K562 (cell line): ENCODE data around the gene LAMA4. TPM values are rescaled to one million over a fixed set of nuclear protein-coding genes. Genes with fewer than 3 reads are reported as not detected.

Experiments
- ATAC-seq: fragments of 200-7000 bp; cut with Tn5 transposase; 3 replicates; pipeline ENCODE4 v1.9.1; 2020; ENCODE audit warnings: moderate library complexity
- BruUV-seq: library from RNA; stranded (reverse); fragments of 400-500 nt; replicated peaks from 2 replicates; lab custom pipeline; 2021; lab: Mats Ljungman, UMichigan
- CTCF ChIA-PET: fragments of 300-600 bp; formaldehyde crosslinking; extraction: SDS; loops from one replicate; lab custom pipeline; 2021; ENCODE audit warnings: low intra/inter-chr PET ratio; lab: Yijun Ruan, JAX
- POLR2A ChIA-PET: fragments of 300-600, 350-650 bp; sonication (Branson Sonifier 250); formaldehyde crosslinking; extraction: SDS; loops from one replicate; lab custom pipeline; 2021; ENCODE audit warnings: antibody characterized with exemption, inconsistent platforms; lab: Yijun Ruan, JAX
- DNase-seq, 4 experiments: peaks; one replicate each; pipeline versions ENCODE4 v3.0.0 to v3.0.0-alpha.2; 2011 to 2018; ENCODE audit warnings: low spot score in 3 of 4, mixed read lengths in 3 of 4; ENCODE audit errors: extremely low read depth in 1 of 4
- FAIRE-seq: peaks from 2 replicates; lab custom pipeline; 2011; peaks lifted over from hg19 to GRCh38; lab: Jason Lieb, UNC
- H2AFZ ChIP-seq: 2 replicates; pipeline ENCODE4 v1.6.0; 2011; ENCODE audit warnings: low read depth, low read length, control low read depth, inconsistent platforms
- H3K27ac ChIP-seq: fragments of 200-600 bp; 3 replicates; pipeline ENCODE4 v1.8.0; 2011; ENCODE audit warnings: low read depth, mild to moderate bottlenecking, control low read depth, inconsistent platforms, low read length, moderate library complexity, mixed read lengths; ENCODE audit errors: extremely low read depth
- H3K27me3 ChIP-seq, 2 experiments: fragments of 300-600 bp in 1 of 2; 2 replicates in 1 of 2; 3 replicates in 1 of 2; pipeline versions ENCODE4 v1.6.0 to v1.8.0; 2011; ENCODE audit warnings: inconsistent platforms in 2 of 2, low read length in 2 of 2, mild to moderate bottlenecking in 1 of 2, mixed read lengths in 1 of 2, moderate library complexity in 1 of 2; ENCODE audit not compliant: control insufficient read depth in 2 of 2, insufficient read depth in 2 of 2
- H3K36me3 ChIP-seq: fragments of 300-600 bp; 3 replicates; pipeline ENCODE4 v1.8.0; 2011; ENCODE audit warnings: mild to moderate bottlenecking, low read length, inconsistent platforms; ENCODE audit not compliant: control insufficient read depth, insufficient read depth
- H3K4me1 ChIP-seq, 2 experiments: fragments of 200-600 bp in 1 of 2; replicated peaks in 1 of 2; 2 replicates in 1 of 2; 3 replicates in 1 of 2; pipeline versions ENCODE4 v1.5.1 to v1.8.0; 2011; ENCODE audit warnings: inconsistent platforms in 2 of 2, low read length in 2 of 2, mild to moderate bottlenecking in 1 of 2, mixed read lengths in 1 of 2, moderate library complexity in 1 of 2; ENCODE audit not compliant: control insufficient read depth in 2 of 2, insufficient read depth in 2 of 2
- H3K4me2 ChIP-seq: 2 replicates; pipeline ENCODE4 v1.6.1; 2011; ENCODE audit warnings: low read length, control low read depth, inconsistent platforms, mixed read lengths; ENCODE audit not compliant: insufficient read depth
- H3K4me3 ChIP-seq: fragments of 200-600 bp; sonication (generic), shearing (Covaris generic); 2 replicates; pipeline ENCODE4 v1.5.1; 2016; ENCODE audit warnings: control low read depth, inconsistent platforms
- H3K79me2 ChIP-seq: fragments of 200-600 bp; 3 replicates; pipeline ENCODE4 v1.8.0; 2011; ENCODE audit warnings: low read length, inconsistent platforms; ENCODE audit not compliant: control insufficient read depth, insufficient read depth
- H3K9ac ChIP-seq, 2 experiments: 2 replicates each; pipeline versions ENCODE4 v1.6.0 to v1.6.1; 2011; ENCODE audit warnings: low read depth in 2 of 2, low read length in 2 of 2, control low read depth in 1 of 2, inconsistent platforms in 1 of 2, mild to moderate bottlenecking in 1 of 2, mixed read lengths in 1 of 2; ENCODE audit not compliant: insufficient read depth in 1 of 2
- H3K9me1 ChIP-seq: one replicate; pipeline ENCODE4 v1.6.0; 2011; ENCODE audit warnings: inconsistent platforms, mild to moderate bottlenecking, low read length, moderate library complexity; ENCODE audit not compliant: control insufficient read depth, insufficient read depth
- H3K9me3 ChIP-seq: replicated peaks from 2 replicates; pipeline ENCODE4 v1.5.1; 2011; ENCODE audit warnings: low read depth, low read length, inconsistent platforms; ENCODE audit not compliant: control insufficient read depth, insufficient read depth
- H4K20me1 ChIP-seq: replicated peaks from 2 replicates; pipeline ENCODE4 v1.6.1; 2011; ENCODE audit warnings: low read length, inconsistent platforms, mixed read lengths; ENCODE audit not compliant: control insufficient read depth, insufficient read depth
- ATF6 ChIP-seq: sonication (generic); formaldehyde crosslinking; IDR thresholded peaks from 2 replicates; pipeline ENCODE4 v1.4.0; 2020; ENCODE audit warnings: mild to moderate bottlenecking, missing genetic modification reagents
- C11orf30 ChIP-seq: fragments of 450-650 bp; IDR thresholded peaks from 2 replicates; pipeline ENCODE4 v1.6.1; 2016; ENCODE audit warnings: low read depth, mild to moderate bottlenecking
- DPF2 ChIP-seq: fragments of 450-650 bp; IDR thresholded peaks from 2 replicates; pipeline ENCODE4 v1.6.1; 2016
- ZNF316 ChIP-seq: fragments of 450-650 bp; IDR thresholded peaks from 2 replicates; pipeline ENCODE4 v1.6.1; 2016
- WGBS: fragments of 100-300 bp; shearing (Covaris generic); methylation state at CpG from one replicate; pipeline ENCODE4 v1.1.6; 2016; ENCODE audit warnings: low coverage, mixed read lengths; ENCODE audit not compliant: insufficient coverage; ENCODE audit errors: missing lambda C conversion rate; 5-methylcytosine and 5-hydroxymethylcytosine counted together
- in situ Hi-C: fragments of 300-500 bp; cut with MboI; formaldehyde crosslinking; loops from 4 replicates; pipeline ENCODE4 v1.15.0; 2018; ENCODE audit warnings: inconsistent platforms, mixed read lengths
- intact Hi-C: fragments of 100-400 bp; cut with micrococcal nuclease; formaldehyde crosslinking; loops from 2 replicates; pipeline ENCODE4 v1.14.2; 2022
- polyA plus RNA-seq, 8 experiments: library from polyadenylated mRNA; depleted of rRNA in 4 of 8; stranded (reverse) in 5 of 8; unstranded in 3 of 8; fragments of >200 nt; fragmentation: Nextera tagmentation in 2 of 8; fragmentation: Illumina TruSeq in 1 of 8; extraction: Ambion mirVana in 2 of 8; extraction: Trizol in 1 of 8; gene quantifications; 2 replicates each; pipeline versions ENCODE4 v1.2.1 to v1.2.3, GENCODE V29; 2011 to 2014; ENCODE audit warnings: inconsistent platforms in 1 of 8, missing spikeins in 1 of 8
- total RNA-seq, 7 experiments: library from RNA; depleted of rRNA in 6 of 7; stranded (reverse); fragments of >200 nt in 6 of 7; fragmentation: Illumina TruSeq in 2 of 7; extraction: Trizol in 2 of 7; gene quantifications; 2 replicates each; pipeline versions ENCODE4 v1.2.1 to v1.2.3, GENCODE V29; 2011 to 2021; ENCODE audit warnings: low replicate concordance in 1 of 7

Gene LAMA4
- total and polyA plus RNA-seq, 9 of the 15 experiments (the other 6 are each of a cell fraction or from before 2014, with no cell fraction given), result 0.05 to 2.9 (median 0.51) TPM

- H3K4me1 ChIP-seq, result no peaks in the 10 kb centered on the region
- FAIRE-seq (peak; percentile 26), ATAC-seq (no peak), DNase-seq (no peak)
- H3K36me3 ChIP-seq, result no peaks in the 10 kb centered on the region; the same call in 2 of the 3 replicates
- in situ Hi-C loops (no loop called here), intact Hi-C loops (loop anchor here (5.0 kb wide), 1 partner anchor 97 kb away; no protein-coding TSS in a partner anchor)
- H3K79me2 ChIP-seq, result no peaks in the 10 kb centered on the region
- ChIA-PET POLR2A (interaction anchor here (1.2 to 2.0 kb wide), 2 partner anchors 11 to 15 kb away, joined by 4 to 10 read pairs; partner anchors contain the start of gene CCN6), CTCF (no interaction called here)
- H3K27ac ChIP-seq, result no peak overlapping the region
- H3K27me3 ChIP-seq, result peaks cover 0 to 4% of the 10 kb centered on the region in 2 experiments; a peak in 2 of 5 replicates
- no peaks in the 10 kb centered on the region for H4K20me1 ChIP-seq
- TF ChIP-seq DPF2 (no peak), ZNF316 (peak; percentile 71), C11orf30 (peak; percentile 34), ATF6 (CRISPR knock-in tag) (no peak)
- BruUV-seq, result no TSS peak
- no peak overlapping the region for H3K9ac ChIP-seq
- no peaks in the 10 kb centered on the region for H3K9me3 ChIP-seq
- no peak overlapping the region for H2AFZ ChIP-seq
- 12% methylated on average over 4 of the region's 6 CpGs for WGBS
- H3K4me3 ChIP-seq, result no peak overlapping the region
- H3K4me2 ChIP-seq, result no peak overlapping the region
- no peaks in the 10 kb centered on the region for H3K9me1 ChIP-seq
Measured at GRCh38 chr6:112065426-112065986, 188.9 kb downstream of the LAMA4 start.
